ENCODE results near the gene TRIM65.
"Not testable (repeated sequence)": the region's sequence is repeated elsewhere in the genome, so short reads cannot be mapped to it uniquely, and the experiment has no call there.

TRIM65 gene

DNA sequence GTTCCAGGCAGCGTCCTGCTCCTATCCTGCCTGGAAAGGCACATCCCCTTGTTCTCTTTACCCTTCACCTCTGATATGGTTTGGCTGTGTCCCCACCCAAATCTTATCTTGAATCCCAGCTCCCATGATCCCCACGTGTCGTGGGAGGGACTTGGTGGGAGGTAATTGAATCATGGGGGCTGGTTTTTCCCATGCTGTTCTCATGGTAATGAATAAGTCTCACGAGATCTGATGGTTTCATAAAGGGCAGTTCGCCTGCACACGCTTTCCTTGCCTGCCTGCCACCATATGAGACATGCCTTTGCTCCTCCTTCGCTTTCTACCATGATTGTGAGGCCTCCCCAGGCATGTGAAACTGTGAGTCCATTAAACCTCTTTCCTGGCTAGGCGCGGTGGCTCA lies 10.9 kb downstream of the TRIM65 start:
- H3K9ac ChIP-seq (ENCODE audit: low read depth, low read length, poor library complexity); H4K8ac ChIP-seq (ENCODE audit: low read depth, low read length); H3K27ac ChIP-seq (replicated peaks; ENCODE audit: low read length); H3K23ac ChIP-seq (ENCODE audit: low read depth, low read length, poor library complexity); H3K4me1 ChIP-seq (ENCODE audit: control insufficient read depth in 2 of 2, insufficient read depth in 1 of 2, low read depth in 1 of 2, low read length in 2 of 2); H3K4ac ChIP-seq (ENCODE audit: low read length); H3K14ac ChIP-seq (ENCODE audit: low read length); H2BK12ac ChIP-seq (ENCODE audit: low read length); H2BK5ac ChIP-seq (ENCODE audit: low read length); H3K9me3 ChIP-seq (replicated peaks in 1 of 2; ENCODE audit: control insufficient read depth in 2 of 2, insufficient read depth in 1 of 2, low read depth in 1 of 2, low read length in 2 of 2); H2AFZ ChIP-seq (ENCODE audit: low read length); H3K4me3 ChIP-seq (ENCODE audit: low read length in 2 of 2); H2AK5ac ChIP-seq (ENCODE audit: low read depth, low read length); H2BK15ac ChIP-seq (ENCODE audit: low read length); H4K91ac ChIP-seq (ENCODE audit: low read depth, low read length, poor library complexity); H2BK120ac ChIP-seq (ENCODE audit: low read depth, low read length); DNase-seq (ENCODE audit: low spot score); H3K4me2 ChIP-seq (ENCODE audit: insufficient read depth, low read length, poor library complexity, severe bottlenecking); H3K18ac ChIP-seq (ENCODE audit: low read length); H3K79me1 ChIP-seq (ENCODE audit: low read depth, low read length): not testable (repeated sequence)
- H3K36me3 ChIP-seq (replicated peaks in 1 of 2; ENCODE audit: control insufficient read depth in 2 of 2, insufficient read depth in 2 of 2, low read length in 2 of 2) = peaks cover 0 to 11% of the 10 kb centered on the region in 2 donors
- peaks cover 0 to 11% (median 0%) of the 10 kb centered on the region in 3 experiments for H3K27me3 ChIP-seq (ENCODE audit: control insufficient read depth in 3 of 3, insufficient read depth in 3 of 3, low read depth in 1 of 3, low read length in 3 of 3)
- no CpG with 5 or more reads among the region's 9 CpGs for WGBS, 2 donors (ENCODE audit: extremely low coverage in 2 of 2, insufficient read length in 2 of 2, insufficient replicate concordance in 1 of 2)

DNA sequence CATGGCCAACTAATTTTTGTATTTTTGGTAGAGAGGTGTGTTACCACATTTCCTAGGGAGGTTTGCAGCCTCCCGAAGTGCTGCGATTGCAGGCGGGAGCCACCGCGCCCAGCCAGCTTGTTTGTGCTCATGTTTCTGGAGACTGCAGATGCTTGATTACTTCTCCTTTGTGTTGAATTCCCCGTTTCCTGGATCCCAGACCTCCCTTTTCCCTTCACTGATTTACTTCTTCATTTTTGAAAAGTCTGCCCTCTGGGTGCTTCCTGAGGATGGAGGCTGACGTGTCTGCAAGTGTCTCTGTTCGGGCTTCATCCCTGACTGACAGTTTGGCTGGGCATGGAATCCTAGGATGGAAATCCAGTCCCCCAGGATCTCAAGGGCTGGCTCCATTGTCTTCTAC lies 11.3 kb downstream of the TRIM65 start:
- Histone ChIP-seq H3K27ac (replicated peaks; ENCODE audit: low read length) (no peak overlapping the region), H4K91ac (ENCODE audit: low read depth, low read length, poor library complexity) (no peak overlapping the region), H3K79me1 (ENCODE audit: low read depth, low read length) (no peaks in the 10 kb centered on the region), H2AFZ (ENCODE audit: low read length) (no peak overlapping the region), H3K18ac (ENCODE audit: low read length) (no peak overlapping the region), H2AK5ac (ENCODE audit: low read depth, low read length) (no peak overlapping the region), H3K4me1 (ENCODE audit: control insufficient read depth in 2 of 2, insufficient read depth in 1 of 2, low read depth in 1 of 2, low read length in 2 of 2) (no peaks in the 10 kb centered on the region), H3K23ac (ENCODE audit: low read depth, low read length, poor library complexity) (no peak overlapping the region), H2BK5ac (ENCODE audit: low read length) (no peak overlapping the region), H3K14ac (ENCODE audit: low read length) (no peak overlapping the region), H3K4me3 (ENCODE audit: low read length in 2 of 2) (no peak overlapping the region), H3K4me2 (ENCODE audit: insufficient read depth, low read length, poor library complexity, severe bottlenecking) (no peak overlapping the region), H3K9me3 (replicated peaks in 1 of 2; ENCODE audit: control insufficient read depth in 2 of 2, insufficient read depth in 1 of 2, low read depth in 1 of 2, low read length in 2 of 2) (peaks cover 0 to 2% of the 10 kb centered on the region in 2 donors), H3K27me3 (ENCODE audit: control insufficient read depth in 3 of 3, insufficient read depth in 3 of 3, low read depth in 1 of 3, low read length in 3 of 3) (peaks cover 0 to 15% (median 1%) of the 10 kb centered on the region in 3 experiments), H2BK12ac (ENCODE audit: low read length) (no peak overlapping the region), H3K36me3 (replicated peaks in 1 of 2; ENCODE audit: control insufficient read depth in 2 of 2, insufficient read depth in 2 of 2, low read length in 2 of 2) (peaks cover 0 to 8% of the 10 kb centered on the region in 2 donors), H4K8ac (ENCODE audit: low read depth, low read length) (no peak overlapping the region), H2BK15ac (ENCODE audit: low read length) (no peak overlapping the region), H2BK120ac (ENCODE audit: low read depth, low read length) (no peak overlapping the region), H3K4ac (ENCODE audit: low read length) (no peak overlapping the region), H3K9ac (ENCODE audit: low read depth, low read length, poor library complexity) (no peak overlapping the region)
- DNase-seq (ENCODE audit: low spot score) = no peak
- WGBS, 2 donors (ENCODE audit: extremely low coverage in 2 of 2, insufficient read length in 2 of 2, insufficient replicate concordance in 1 of 2) = no CpG with 5 or more reads among the region's 8 CpGs

DNA sequence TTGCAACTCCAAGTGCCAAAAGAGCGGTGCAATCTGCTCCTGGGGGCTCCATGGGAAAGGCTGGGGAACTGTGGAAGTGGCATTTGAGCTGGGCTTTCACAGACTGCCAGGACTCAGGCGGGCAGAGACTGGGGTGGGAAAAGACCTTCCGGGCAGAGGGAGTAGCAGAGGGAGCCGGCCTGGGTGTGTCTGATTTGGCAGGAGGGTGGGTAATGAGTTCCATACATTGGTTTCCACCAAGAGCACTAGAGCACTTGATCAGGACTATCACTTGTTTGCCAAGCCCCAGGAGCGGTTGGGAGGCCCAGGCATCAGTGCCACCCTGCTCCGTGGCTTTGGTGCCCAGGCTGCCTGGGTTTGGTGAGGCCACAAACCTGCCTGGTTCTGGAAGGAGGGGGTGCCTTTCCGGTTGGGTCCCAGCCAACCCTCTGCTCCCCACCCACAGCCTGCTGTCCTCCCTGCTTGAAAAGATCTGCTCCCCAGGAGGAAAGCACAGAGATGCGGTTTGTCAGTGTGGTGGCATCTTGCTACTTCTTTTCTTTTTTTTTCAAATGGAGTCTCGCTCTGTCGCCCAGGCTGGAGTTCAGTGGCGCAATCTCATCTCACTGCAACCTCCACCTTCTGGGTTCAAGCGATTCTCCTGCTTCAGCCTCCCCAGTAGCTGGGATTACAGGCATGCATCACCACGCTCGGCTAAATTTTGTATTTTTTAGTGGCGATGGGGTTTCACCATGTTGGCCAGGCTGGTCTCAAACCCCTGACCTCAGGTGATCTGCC lies 14.9 kb downstream of the TRIM65 start:
- Histone ChIP-seq H3K27ac (replicated peaks; ENCODE audit: low read length) (no peak overlapping the region), H3K79me1 (ENCODE audit: low read depth, low read length) (no peaks in the 10 kb centered on the region), H3K4me3 (ENCODE audit: low read length in 2 of 2) (no peak overlapping the region), H2BK5ac (ENCODE audit: low read length) (peak overlapping the region; percentile 1), H3K4me2 (ENCODE audit: insufficient read depth, low read length, poor library complexity, severe bottlenecking) (no peak overlapping the region), H3K14ac (ENCODE audit: low read length) (no peak overlapping the region), H4K8ac (ENCODE audit: low read depth, low read length) (no peak overlapping the region), H3K4ac (ENCODE audit: low read length) (no peak overlapping the region), H3K36me3 (replicated peaks in 1 of 2; ENCODE audit: control insufficient read depth in 2 of 2, insufficient read depth in 2 of 2, low read length in 2 of 2) (no peaks in the 10 kb centered on the region), H3K9ac (ENCODE audit: low read depth, low read length, poor library complexity) (no peak overlapping the region), H2AFZ (ENCODE audit: low read length) (no peak overlapping the region), H3K27me3 (ENCODE audit: control insufficient read depth in 3 of 3, insufficient read depth in 3 of 3, low read depth in 1 of 3, low read length in 3 of 3) (peaks cover 10 to 49% (median 28%) of the 10 kb centered on the region in 3 experiments), H2BK12ac (ENCODE audit: low read length) (no peak overlapping the region), H2BK120ac (ENCODE audit: low read depth, low read length) (no peak overlapping the region), H3K9me3 (replicated peaks in 1 of 2; ENCODE audit: control insufficient read depth in 2 of 2, insufficient read depth in 1 of 2, low read depth in 1 of 2, low read length in 2 of 2) (no peaks in the 10 kb centered on the region), H3K23ac (ENCODE audit: low read depth, low read length, poor library complexity) (no peak overlapping the region), H2AK5ac (ENCODE audit: low read depth, low read length) (no peak overlapping the region), H4K91ac (ENCODE audit: low read depth, low read length, poor library complexity) (no peak overlapping the region), H3K4me1 (ENCODE audit: control insufficient read depth in 2 of 2, insufficient read depth in 1 of 2, low read depth in 1 of 2, low read length in 2 of 2) (peaks cover 2% of the 10 kb centered on the region in 2 donors), H2BK15ac (ENCODE audit: low read length) (peak overlapping the region; percentile 38), H3K18ac (ENCODE audit: low read length) (peak overlapping the region; percentile 33)
- WGBS, 2 donors (ENCODE audit: extremely low coverage in 2 of 2, insufficient read length in 2 of 2, insufficient replicate concordance in 1 of 2) = no CpG with 5 or more reads among the region's 15 CpGs
- no peak for DNase-seq (ENCODE audit: low spot score)

DNA sequence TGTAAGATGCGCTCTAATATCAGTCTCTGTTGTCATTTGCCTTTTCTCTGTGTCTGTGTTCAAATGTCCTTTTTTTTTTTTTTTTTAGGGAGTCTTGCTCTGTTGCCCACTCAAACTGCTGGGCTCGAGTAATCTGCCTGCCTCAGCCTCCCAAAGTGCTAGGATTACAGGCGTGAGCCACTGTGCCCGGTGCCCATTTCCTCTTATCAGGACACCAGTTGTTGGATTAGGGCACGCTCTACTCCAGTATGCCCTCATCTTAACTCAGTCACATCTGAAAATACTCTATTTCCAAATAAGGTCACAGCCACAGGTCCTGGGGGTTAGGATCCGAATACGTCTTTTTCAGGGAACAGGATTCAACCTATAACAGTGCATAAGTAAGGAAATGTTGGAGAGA lies 16.5 kb downstream of the TRIM65 start:
- Histone ChIP-seq H3K4me3 (ENCODE audit: low read length in 2 of 2) (no peak overlapping the region), H3K14ac (ENCODE audit: low read length) (no peak overlapping the region), H3K27ac (replicated peaks; ENCODE audit: low read length) (no peak overlapping the region), H3K9ac (ENCODE audit: low read depth, low read length, poor library complexity) (no peak overlapping the region), H3K36me3 (replicated peaks in 1 of 2; ENCODE audit: control insufficient read depth in 2 of 2, insufficient read depth in 2 of 2, low read length in 2 of 2) (no peaks in the 10 kb centered on the region), H4K8ac (ENCODE audit: low read depth, low read length) (no peak overlapping the region), H3K23ac (ENCODE audit: low read depth, low read length, poor library complexity) (no peak overlapping the region), H3K27me3 (ENCODE audit: control insufficient read depth in 3 of 3, insufficient read depth in 3 of 3, low read depth in 1 of 3, low read length in 3 of 3) (peaks cover 14 to 65% (median 40%) of the 10 kb centered on the region in 3 experiments), H3K79me1 (ENCODE audit: low read depth, low read length) (no peaks in the 10 kb centered on the region), H4K91ac (ENCODE audit: low read depth, low read length, poor library complexity) (no peak overlapping the region), H2BK15ac (ENCODE audit: low read length) (no peak overlapping the region), H3K18ac (ENCODE audit: low read length) (no peak overlapping the region), H3K4me2 (ENCODE audit: insufficient read depth, low read length, poor library complexity, severe bottlenecking) (no peak overlapping the region), H2AFZ (ENCODE audit: low read length) (no peak overlapping the region), H3K9me3 (replicated peaks in 1 of 2; ENCODE audit: control insufficient read depth in 2 of 2, insufficient read depth in 1 of 2, low read depth in 1 of 2, low read length in 2 of 2) (no peaks in the 10 kb centered on the region), H2BK12ac (ENCODE audit: low read length) (no peak overlapping the region), H3K4ac (ENCODE audit: low read length) (no peak overlapping the region), H2BK120ac (ENCODE audit: low read depth, low read length) (no peak overlapping the region), H2BK5ac (ENCODE audit: low read length) (no peak overlapping the region), H3K4me1 (ENCODE audit: control insufficient read depth in 2 of 2, insufficient read depth in 1 of 2, low read depth in 1 of 2, low read length in 2 of 2) (peaks cover 2 to 5% of the 10 kb centered on the region in 2 donors), H2AK5ac (ENCODE audit: low read depth, low read length) (no peak overlapping the region)
- DNase-seq (ENCODE audit: low spot score) = no peak
- no CpG with 5 or more reads among the region's 7 CpGs for WGBS, 2 donors (ENCODE audit: extremely low coverage in 2 of 2, insufficient read length in 2 of 2, insufficient replicate concordance in 1 of 2)

Data from neuronal stem cell (in vitro differentiated cells).